Spleen (tissue), 11 donors: Measurements from ENCODE around the gene TMC6. TPM values are rescaled to one million over a fixed set of nuclear protein-coding genes. Genes with fewer than 3 reads are reported as not detected.
A peak's percentile ranks its signal among the peaks of the same experiment; 100 is the strongest.

Experiments
- DNase-seq: peaks from one replicate; pipeline ENCODE4 v3.0.0-alpha.2; 2020
- H3K27ac ChIP-seq, 8 donors: fragments of 200-600 bp; sonication (generic) in 7 of 8; 1 replicate in 4 of 8; 2 replicates in 4 of 8; pipeline versions ENCODE4 v1.5.0 to v1.8.0; 2016 to 2021; ENCODE audit warnings: inconsistent platforms in 4 of 8, mild to moderate bottlenecking in 4 of 8, moderate library complexity in 1 of 8
- H3K27me3 ChIP-seq, 7 donors: fragments of 200-600 bp; sonication (generic) in 6 of 7; replicated peaks in 1 of 7; 1 replicate in 4 of 7; 2 replicates in 3 of 7; pipeline versions ENCODE4 v1.5.0 to v1.8.0; 2016 to 2021; ENCODE audit warnings: inconsistent platforms in 3 of 7, mild to moderate bottlenecking in 1 of 7
- H3K36me3 ChIP-seq, 6 donors: fragments of 200-600 bp; sonication (generic) in 5 of 6; 1 replicate in 4 of 6; 2 replicates in 2 of 6; pipeline versions ENCODE4 v1.5.0 to v1.8.0; 2016 to 2021; ENCODE audit warnings: inconsistent platforms in 2 of 6
- H3K4me1 ChIP-seq, 6 donors: fragments of 200-600 bp; sonication (generic) in 5 of 6; 1 replicate in 3 of 6; 2 replicates in 3 of 6; pipeline versions ENCODE4 v1.5.0 to v1.8.0; 2016 to 2021; ENCODE audit warnings: inconsistent platforms in 3 of 6
- H3K4me3 ChIP-seq, 8 donors: fragments of 200-600 bp; sonication (generic) in 7 of 8; 1 replicate in 4 of 8; 2 replicates in 4 of 8; pipeline versions ENCODE4 v1.5.0 to v1.8.0; 2016 to 2021; ENCODE audit warnings: inconsistent platforms in 4 of 8, mild to moderate bottlenecking in 4 of 8, moderate library complexity in 2 of 8
- H3K9me3 ChIP-seq, 8 donors: fragments of 200-600 bp; sonication (generic) in 7 of 8; 1 replicate in 4 of 8; 2 replicates in 4 of 8; pipeline versions ENCODE4 v1.5.0 to v1.8.0; 2016 to 2021; ENCODE audit warnings: inconsistent platforms in 4 of 8
- POLR2A ChIP-seq, 3 donors: fragments of 450-650 bp; IDR thresholded peaks; one replicate each; pipeline ENCODE4 v1.5.1; 2017; ENCODE audit warnings: antibody characterized with exemption in 3 of 3, mild to moderate bottlenecking in 1 of 3
- POLR2AphosphoS5 ChIP-seq, 3 donors: sonication (generic); formaldehyde crosslinking; IDR thresholded peaks; one replicate each; pipeline ENCODE4 v1.5.1; 2017; ENCODE audit warnings: antibody characterized with exemption in 3 of 3
- WGBS, 5 donors: extraction: QIAGEN DNeasy Blood & Tissue Kit in 3 of 5; methylation state at CpG; one replicate each; pipeline versions ENCODE4 v1.1.5 to v1.1.7; 2013 to 2018; 5-methylcytosine and 5-hydroxymethylcytosine counted together
- intact Hi-C: fragments of 100-400 bp; cut with DNase I; formaldehyde crosslinking; loops from one replicate; pipeline ENCODE4 v1.15.0; 2023; ENCODE audit warnings: low total_unique reads
- polyA plus RNA-seq, 3 donors: library from polyadenylated mRNA; stranded (reverse); fragments of 200-250 nt; gene quantifications; one replicate each; pipeline ENCODE4 v1.2.1, GENCODE V29; 2013
- total RNA-seq, 7 donors: library from RNA; depleted of rRNA in 3 of 7; stranded (reverse); fragments of >200 nt in 3 of 7; fragmentation: NEBNext Ultra II Directional in 4 of 7; extraction: Animal tissue kit (Norgen Biotek cat#: 25700) in 4 of 7; gene quantifications; one replicate each; pipeline versions ENCODE4 v1.1.0 to v1.2.1, GENCODE V29; 2016 to 2021
- TF ChIP-seq, protein P1 (sequence below), 11 experiments: fragments of 200-600 bp in 7 of 11; fragments of 450-650 bp in 4 of 11; sonication (generic) in 4 of 11; IDR thresholded peaks in 8 of 11; conservative IDR thresholded peaks in 3 of 11; 1 replicate in 7 of 11; 2 replicates in 4 of 11; pipeline versions ENCODE4 v1.4.0 to v1.8.0; 2016 to 2021; ENCODE audit warnings: antibody characterized with exemption in 11 of 11, inconsistent platforms in 4 of 11, mild to moderate bottlenecking in 1 of 11
- donor health status: healthy with polysubstance abuse.
- donor health status: DM: no; HTN: no; CAD: no; lungs with moderate emphysema.
- donor health status: DM: no; HTN: no; CAD: no.
- donor health status: Bipolar disorder and iron deficiency.
- donor health status: healthy.
- donor health status: DM: no; HTN: no; CAD: no.
- donor health status: DM: yes; HTN: yes; CAD: no.

The TMC6 gene
- total and polyA plus RNA-seq, 10 donors, result 132 to 425 (median 260) TPM

DNA sequence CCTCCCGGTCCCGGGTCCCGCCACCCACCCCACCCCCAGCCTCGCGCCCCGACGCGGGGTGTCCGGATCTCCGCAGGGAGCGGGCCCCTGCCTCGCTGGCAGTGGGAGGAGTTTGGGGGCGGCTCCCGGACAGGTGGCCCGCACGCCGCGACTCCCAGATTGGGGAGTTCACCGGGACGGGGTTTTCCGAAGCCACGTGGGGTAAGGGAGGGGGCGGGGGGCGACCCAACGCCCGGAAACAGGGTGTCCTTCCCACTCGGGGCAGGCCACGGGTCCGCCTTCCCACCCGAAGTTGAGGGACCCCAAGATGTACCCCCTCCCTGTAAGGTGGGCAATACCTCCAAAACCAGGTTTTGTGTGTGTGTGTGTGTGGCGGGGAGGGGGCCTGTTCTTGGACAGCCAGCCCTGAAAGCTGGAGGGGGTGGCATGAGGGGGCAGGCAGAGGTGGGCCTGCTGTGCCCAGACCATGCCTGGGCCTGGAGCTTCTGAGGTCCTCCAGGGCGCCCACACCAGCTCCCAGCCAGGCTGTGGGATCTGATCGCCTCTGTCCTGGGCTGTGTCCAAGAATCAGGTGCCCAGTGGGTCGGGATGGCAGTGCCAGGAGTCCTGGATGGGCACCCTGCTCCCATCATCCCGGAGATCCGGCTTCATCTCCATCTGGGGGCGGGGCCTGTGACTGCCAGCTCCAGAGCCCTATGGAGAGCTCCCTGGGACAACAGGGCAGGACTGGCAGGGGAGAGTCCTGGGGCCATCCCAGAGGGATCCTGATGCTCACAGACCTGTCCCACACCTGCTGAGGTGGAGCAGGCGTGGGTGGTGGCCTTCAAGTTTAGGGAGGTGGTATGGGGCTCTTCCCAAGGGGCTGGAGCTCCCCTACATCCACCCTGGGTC lies 40.6 kb upstream of the TMC6 start:
- intact Hi-C loops, result no loop called here
- TF ChIP-seq POLR2AphosphoS5 (IDR thresholded peaks at IDR 0.05) (no peak), POLR2A (IDR thresholded peaks at IDR 0.05) (no peak)
- TF ChIP-seq, protein P1, sequence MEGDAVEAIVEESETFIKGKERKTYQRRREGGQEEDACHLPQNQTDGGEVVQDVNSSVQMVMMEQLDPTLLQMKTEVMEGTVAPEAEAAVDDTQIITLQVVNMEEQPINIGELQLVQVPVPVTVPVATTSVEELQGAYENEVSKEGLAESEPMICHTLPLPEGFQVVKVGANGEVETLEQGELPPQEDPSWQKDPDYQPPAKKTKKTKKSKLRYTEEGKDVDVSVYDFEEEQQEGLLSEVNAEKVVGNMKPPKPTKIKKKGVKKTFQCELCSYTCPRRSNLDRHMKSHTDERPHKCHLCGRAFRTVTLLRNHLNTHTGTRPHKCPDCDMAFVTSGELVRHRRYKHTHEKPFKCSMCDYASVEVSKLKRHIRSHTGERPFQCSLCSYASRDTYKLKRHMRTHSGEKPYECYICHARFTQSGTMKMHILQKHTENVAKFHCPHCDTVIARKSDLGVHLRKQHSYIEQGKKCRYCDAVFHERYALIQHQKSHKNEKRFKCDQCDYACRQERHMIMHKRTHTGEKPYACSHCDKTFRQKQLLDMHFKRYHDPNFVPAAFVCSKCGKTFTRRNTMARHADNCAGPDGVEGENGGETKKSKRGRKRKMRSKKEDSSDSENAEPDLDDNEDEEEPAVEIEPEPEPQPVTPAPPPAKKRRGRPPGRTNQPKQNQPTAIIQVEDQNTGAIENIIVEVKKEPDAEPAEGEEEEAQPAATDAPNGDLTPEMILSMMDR (IDR thresholded peaks at IDR 0.05 in 8 of 11, conservative IDR thresholded peaks at IDR 0.05 in 3 of 11), result no peak
- no peaks in the 10 kb centered on the region for H3K27me3 ChIP-seq
- peak overlapping the region; percentile 75 to 96 (median 90) for H3K27ac ChIP-seq
- H3K36me3 ChIP-seq, result peaks cover 0 to 44% (median 16%) of the 10 kb centered on the region in 6 donors
- peak; percentile 89 for DNase-seq
- WGBS, 5 donors, result 3 to 15% (median 9%) methylated on average over 13 to 38 of the region's 38 CpGs
- H3K9me3 ChIP-seq, result no peaks in the 10 kb centered on the region
- peak overlapping the region; percentile 56 to 94 (median 72) for H3K4me3 ChIP-seq
- peaks cover 45 to 74% (median 59%) of the 10 kb centered on the region in 6 donors for H3K4me1 ChIP-seq

DNA sequence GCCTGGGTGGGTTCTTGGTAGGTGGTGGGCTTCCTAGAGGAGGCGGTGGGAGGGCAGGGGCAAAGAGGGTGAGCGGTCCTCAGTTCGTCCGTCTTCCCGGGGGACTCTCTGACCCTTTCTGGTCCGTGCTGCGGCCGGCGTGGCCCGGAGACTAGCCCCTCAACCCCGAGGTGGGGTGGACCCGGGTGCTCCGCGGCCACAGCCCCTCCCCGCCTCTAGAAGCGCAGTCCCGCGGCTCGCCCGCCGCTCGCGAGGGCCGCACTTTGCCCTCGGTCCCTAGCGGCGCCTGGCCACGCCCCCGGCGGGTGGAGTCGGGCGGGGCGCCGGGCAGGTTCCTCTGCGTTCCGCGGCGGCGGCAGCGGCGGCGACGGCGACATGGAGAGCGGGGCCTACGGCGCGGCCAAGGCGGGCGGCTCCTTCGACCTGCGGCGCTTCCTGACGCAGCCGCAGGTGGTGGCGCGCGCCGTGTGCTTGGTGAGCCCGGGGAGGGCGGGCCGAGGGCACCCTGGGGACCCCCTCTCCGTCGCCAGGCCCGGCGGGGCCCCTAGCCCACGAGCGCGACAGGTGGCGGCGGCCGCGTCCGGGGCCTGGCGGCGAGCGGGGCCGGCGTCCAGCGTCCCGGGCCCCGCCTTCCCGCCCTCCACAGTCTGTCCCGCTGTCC lies 39.8 kb upstream of the TMC6 start, which contains the start of gene SYNGR2:
TSS of gene SYNGR2 (plus strand) at position 340 of the 661 bp plus-strand sequence. CDS start at position 376, 36 bp downstream.
- intact Hi-C loops, result no loop called here

DNA sequence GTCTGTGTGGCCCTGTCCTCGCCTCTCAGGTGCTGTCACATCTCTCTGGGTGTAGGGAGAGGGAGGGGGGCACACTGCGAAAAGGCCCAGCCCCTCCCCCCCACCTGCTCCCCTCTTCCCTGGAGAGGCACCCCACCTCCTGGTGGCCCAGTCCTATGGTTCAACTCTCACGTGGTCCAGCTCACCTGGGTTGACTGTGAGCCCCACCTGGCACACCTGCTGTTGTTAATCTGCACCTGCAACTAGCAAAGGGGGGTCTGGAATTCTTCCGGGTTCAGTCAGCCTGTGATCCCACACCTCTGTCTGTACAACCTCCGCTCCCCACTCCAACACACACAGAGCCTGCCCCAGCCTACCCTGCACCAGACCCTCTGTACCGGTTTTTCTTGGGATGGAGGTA lies 37.9 kb upstream of the TMC6 start:
- intact Hi-C loops, result no loop called here
- peaks cover 18 to 54% (median 34%) of the 10 kb centered on the region in 6 donors for H3K4me1 ChIP-seq
- no peaks in the 10 kb centered on the region for H3K27me3 ChIP-seq
- no peak for DNase-seq
- 75 to 86% (median 79%) methylated on average over 5 to 6 of the region's 6 CpGs for WGBS, 5 donors
- no peak overlapping the region for H3K27ac ChIP-seq
- TF ChIP-seq POLR2AphosphoS5 (IDR thresholded peaks at IDR 0.05) (no peak), POLR2A (IDR thresholded peaks at IDR 0.05) (no peak)
- TF ChIP-seq, protein P1 (IDR thresholded peaks at IDR 0.05 in 8 of 11, conservative IDR thresholded peaks at IDR 0.05 in 3 of 11), result no peak
- no peak overlapping the region for H3K4me3 ChIP-seq
- no peaks in the 10 kb centered on the region for H3K9me3 ChIP-seq
- peaks cover 0 to 17% (median 8%) of the 10 kb centered on the region in 6 donors for H3K36me3 ChIP-seq

More for the DNA sequence above, 39.8 kb upstream of the TMC6 start, which contains the start of gene SYNGR2:
- Histone ChIP-seq H3K36me3 (peaks cover 0 to 36% (median 16%) of the 10 kb centered on the region in 6 donors), H3K4me1 (peaks cover 38 to 73% (median 52%) of the 10 kb centered on the region in 6 donors), H3K4me3 (peak within 1 kb of the TSS; percentile 56 to 94 (median 72)), H3K27ac (peak within 1 kb of the TSS; percentile 75 to 96 (median 90)), H3K27me3 (no peaks in the 10 kb centered on the region), H3K9me3 (no peaks in the 10 kb centered on the region)
- DNase-seq, result peak; percentile 99
- 0 to 1% (median 0%) methylated on average over 15 to 84 of the region's 84 CpGs for WGBS, 5 donors
- peak; percentile 90 to 94 (median 93) for TF ChIP-seq POLR2AphosphoS5 (IDR thresholded peaks at IDR 0.05)
- TF ChIP-seq, protein P1 (IDR thresholded peaks at IDR 0.05 in 8 of 11, conservative IDR thresholded peaks at IDR 0.05 in 3 of 11), result peak in 2 of 11 experiments; percentile 8 to 25
- TF ChIP-seq POLR2A (IDR thresholded peaks at IDR 0.05), result peak in 2 of 3 donors; percentile 51 to 73
